ENCODE data around the gene DDA1.

The DDA1 gene

GRCh38 chr19:17311455-17312188 is 2.3 kb downstream of the DDA1 start:
- H3K9ac ChIP-seq (ENCODE audit: insufficient read length), result no peak overlapping the region

GRCh38 chr19:17312189-17313113 is 3.1 kb downstream of the DDA1 start:
- no peak for TF ChIP-seq FOXP2 (optimal IDR thresholded peaks at IDR 0.05; ENCODE audit: control extremely low read depth, extremely low read length, insufficient read depth)
- no peak for TF ChIP-seq POLR2AphosphoS5 (IDR thresholded peaks at IDR 0.05; ENCODE audit: borderline replicate concordance, low read depth, low read length)
- TF ChIP-seq EZH2 (IDR thresholded peaks at IDR 0.05), result no peak
- DNase-seq (ENCODE audit: low read depth, low spot score), result no peak
- no peak overlapping the region for H3K4me3 ChIP-seq
- H3K9ac ChIP-seq (ENCODE audit: insufficient read length), result no peak overlapping the region
- H3K36me3 ChIP-seq (ENCODE audit: insufficient read depth, low read length), result peaks cover 16% of the 10 kb centered on the region; the same call in 1 of the 2 replicates
- no peak overlapping the region for H3K27ac ChIP-seq
- H3K9me3 ChIP-seq (ENCODE audit: low read depth, low read length), result no peaks in the 10 kb centered on the region

More at GRCh38 chr19:17311455-17312188, 2.3 kb downstream of the DDA1 start:
- Histone ChIP-seq H3K4me3 (no peak overlapping the region), H3K36me3 (ENCODE audit: insufficient read depth, low read length) (peaks cover 16% of the 10 kb centered on the region; the same call in 1 of the 2 replicates), H3K9me3 (ENCODE audit: low read depth, low read length) (no peaks in the 10 kb centered on the region), H3K27ac (no peak overlapping the region)
- no peak for DNase-seq (ENCODE audit: low read depth, low spot score)
- TF ChIP-seq EZH2 (IDR thresholded peaks at IDR 0.05), result no peak
- no peak for TF ChIP-seq FOXP2 (optimal IDR thresholded peaks at IDR 0.05; ENCODE audit: control extremely low read depth, extremely low read length, insufficient read depth)
- TF ChIP-seq POLR2AphosphoS5 (IDR thresholded peaks at IDR 0.05; ENCODE audit: borderline replicate concordance, low read depth, low read length), result no peak

GRCh38 chr19:17314007-17314593 is 4.7 kb downstream of the DDA1 start:
- no peak overlapping the region for H3K9ac ChIP-seq (ENCODE audit: insufficient read length)
- no peaks in the 10 kb centered on the region for H3K9me3 ChIP-seq (ENCODE audit: low read depth, low read length)
- DNase-seq (ENCODE audit: low read depth, low spot score), result no peak
- no peak overlapping the region for H3K4me3 ChIP-seq
- TF ChIP-seq POLR2AphosphoS5 (IDR thresholded peaks at IDR 0.05; ENCODE audit: borderline replicate concordance, low read depth, low read length) (no peak), EZH2 (IDR thresholded peaks at IDR 0.05) (no peak), FOXP2 (optimal IDR thresholded peaks at IDR 0.05; ENCODE audit: control extremely low read depth, extremely low read length, insufficient read depth) (no peak)
- no peak overlapping the region for H3K27ac ChIP-seq
- H3K36me3 ChIP-seq (ENCODE audit: insufficient read depth, low read length), result peaks cover 16% of the 10 kb centered on the region; the same call in 1 of the 2 replicates

GRCh38 chr19:17318966-17319365 is 9.6 kb downstream of the DDA1 start:
- DNase-seq (ENCODE audit: low read depth, low spot score), result no peak
- H3K9me3 ChIP-seq (ENCODE audit: low read depth, low read length), result no peaks in the 10 kb centered on the region
- H3K4me3 ChIP-seq, result no peak overlapping the region
- no peak overlapping the region for H3K27ac ChIP-seq
- H3K36me3 ChIP-seq (ENCODE audit: insufficient read depth, low read length), result peaks cover 28% of the 10 kb centered on the region; the same call in 1 of the 2 replicates
- no peak overlapping the region for H3K9ac ChIP-seq (ENCODE audit: insufficient read length)
- no peak for TF ChIP-seq POLR2AphosphoS5 (IDR thresholded peaks at IDR 0.05; ENCODE audit: borderline replicate concordance, low read depth, low read length)
- TF ChIP-seq EZH2 (IDR thresholded peaks at IDR 0.05), result no peak
- TF ChIP-seq FOXP2 (optimal IDR thresholded peaks at IDR 0.05; ENCODE audit: control extremely low read depth, extremely low read length, insufficient read depth), result no peak

GRCh38 chr19:17319473-17320238 is 10.3 kb downstream of the DDA1 start:
- H3K9me3 ChIP-seq (ENCODE audit: low read depth, low read length), result no peaks in the 10 kb centered on the region
- H3K9ac ChIP-seq (ENCODE audit: insufficient read length), result no peak overlapping the region
- H3K4me3 ChIP-seq, result no peak overlapping the region
- peaks cover 22% of the 10 kb centered on the region; the same call in 1 of the 2 replicates for H3K36me3 ChIP-seq (ENCODE audit: insufficient read depth, low read length)
- H3K27ac ChIP-seq, result no peak overlapping the region
- no peak for DNase-seq (ENCODE audit: low read depth, low spot score)
- TF ChIP-seq POLR2AphosphoS5 (IDR thresholded peaks at IDR 0.05; ENCODE audit: borderline replicate concordance, low read depth, low read length), result no peak
- TF ChIP-seq EZH2 (IDR thresholded peaks at IDR 0.05), result no peak
- no peak for TF ChIP-seq FOXP2 (optimal IDR thresholded peaks at IDR 0.05; ENCODE audit: control extremely low read depth, extremely low read length, insufficient read depth)

GRCh38 chr19:17320435-17320834 is 11.1 kb downstream of the DDA1 start:
- Histone ChIP-seq H3K9ac (ENCODE audit: insufficient read length) (no peak overlapping the region), H3K36me3 (ENCODE audit: insufficient read depth, low read length) (peaks cover 18% of the 10 kb centered on the region; the same call in 1 of the 2 replicates), H3K27ac (no peak overlapping the region), H3K4me3 (no peak overlapping the region), H3K9me3 (ENCODE audit: low read depth, low read length) (no peaks in the 10 kb centered on the region)
- TF ChIP-seq FOXP2 (optimal IDR thresholded peaks at IDR 0.05; ENCODE audit: control extremely low read depth, extremely low read length, insufficient read depth), result no peak
- no peak for TF ChIP-seq EZH2 (IDR thresholded peaks at IDR 0.05)
- TF ChIP-seq POLR2AphosphoS5 (IDR thresholded peaks at IDR 0.05; ENCODE audit: borderline replicate concordance, low read depth, low read length), result no peak
- no peak for DNase-seq (ENCODE audit: low read depth, low spot score)

- Histone ChIP-seq H3K9me3 (ENCODE audit: low read depth, low read length) (no peaks in the 10 kb centered on the region), H3K36me3 (ENCODE audit: insufficient read depth, low read length) (peaks cover 12% of the 10 kb centered on the region; the same call in 1 of the 2 replicates), H3K9ac (ENCODE audit: insufficient read length) (no peak overlapping the region), H3K4me3 (no peak overlapping the region), H3K27ac (no peak overlapping the region)
- DNase-seq (ENCODE audit: low read depth, low spot score), result no peak
- TF ChIP-seq EZH2 (IDR thresholded peaks at IDR 0.05) (no peak), POLR2AphosphoS5 (IDR thresholded peaks at IDR 0.05; ENCODE audit: borderline replicate concordance, low read depth, low read length) (no peak; the same call in 1 of the 2 replicates), FOXP2 (optimal IDR thresholded peaks at IDR 0.05; ENCODE audit: control extremely low read depth, extremely low read length, insufficient read depth) (no peak)
Measured at GRCh38 chr19:17321655-17322489, 12.5 kb downstream of the DDA1 start.

Data from SK-N-MC (cell line).